ENCODE results near the gene MMP20.

- TF ChIP-seq TEAD4 (CRISPR knock-in tag; IDR thresholded peaks at IDR 0.05) (no peak), TCF7 (CRISPR knock-in tag; IDR thresholded peaks at IDR 0.05; ENCODE audit: low read depth) (no peak), SMAD3 (CRISPR knock-in tag; IDR thresholded peaks at IDR 0.05; ENCODE audit: borderline replicate concordance) (no peak), NR3C1 (CRISPR knock-in tag; conservative IDR thresholded peaks at IDR 0.05; ENCODE audit: low read depth) (no peak), MAX (CRISPR knock-in tag; IDR thresholded peaks at IDR 0.05) (no peak), ZNF396 (CRISPR knock-in tag; IDR thresholded peaks at IDR 0.05; ENCODE audit: borderline replicate concordance) (no peak), GRHL2 (CRISPR knock-in tag; IDR thresholded peaks at IDR 0.05; ENCODE audit: insufficient replicate concordance, severe bottlenecking) (no peak), USF1 (CRISPR knock-in tag; IDR thresholded peaks at IDR 0.05) (no peak), TP53 (CRISPR knock-in tag; IDR thresholded peaks at IDR 0.05) (no peak), AFF4 (CRISPR knock-in tag; IDR thresholded peaks at IDR 0.05; ENCODE audit: borderline replicate concordance) (no peak)
- TF ChIP-seq, protein P1, sequence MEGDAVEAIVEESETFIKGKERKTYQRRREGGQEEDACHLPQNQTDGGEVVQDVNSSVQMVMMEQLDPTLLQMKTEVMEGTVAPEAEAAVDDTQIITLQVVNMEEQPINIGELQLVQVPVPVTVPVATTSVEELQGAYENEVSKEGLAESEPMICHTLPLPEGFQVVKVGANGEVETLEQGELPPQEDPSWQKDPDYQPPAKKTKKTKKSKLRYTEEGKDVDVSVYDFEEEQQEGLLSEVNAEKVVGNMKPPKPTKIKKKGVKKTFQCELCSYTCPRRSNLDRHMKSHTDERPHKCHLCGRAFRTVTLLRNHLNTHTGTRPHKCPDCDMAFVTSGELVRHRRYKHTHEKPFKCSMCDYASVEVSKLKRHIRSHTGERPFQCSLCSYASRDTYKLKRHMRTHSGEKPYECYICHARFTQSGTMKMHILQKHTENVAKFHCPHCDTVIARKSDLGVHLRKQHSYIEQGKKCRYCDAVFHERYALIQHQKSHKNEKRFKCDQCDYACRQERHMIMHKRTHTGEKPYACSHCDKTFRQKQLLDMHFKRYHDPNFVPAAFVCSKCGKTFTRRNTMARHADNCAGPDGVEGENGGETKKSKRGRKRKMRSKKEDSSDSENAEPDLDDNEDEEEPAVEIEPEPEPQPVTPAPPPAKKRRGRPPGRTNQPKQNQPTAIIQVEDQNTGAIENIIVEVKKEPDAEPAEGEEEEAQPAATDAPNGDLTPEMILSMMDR (IDR thresholded peaks at IDR 0.05): no peak
- TF ChIP-seq, protein P2, sequence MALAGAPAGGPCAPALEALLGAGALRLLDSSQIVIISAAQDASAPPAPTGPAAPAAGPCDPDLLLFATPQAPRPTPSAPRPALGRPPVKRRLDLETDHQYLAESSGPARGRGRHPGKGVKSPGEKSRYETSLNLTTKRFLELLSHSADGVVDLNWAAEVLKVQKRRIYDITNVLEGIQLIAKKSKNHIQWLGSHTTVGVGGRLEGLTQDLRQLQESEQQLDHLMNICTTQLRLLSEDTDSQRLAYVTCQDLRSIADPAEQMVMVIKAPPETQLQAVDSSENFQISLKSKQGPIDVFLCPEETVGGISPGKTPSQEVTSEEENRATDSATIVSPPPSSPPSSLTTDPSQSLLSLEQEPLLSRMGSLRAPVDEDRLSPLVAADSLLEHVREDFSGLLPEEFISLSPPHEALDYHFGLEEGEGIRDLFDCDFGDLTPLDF (CRISPR knock-in tag; IDR thresholded peaks at IDR 0.05): no peak
- TF ChIP-seq, protein P3, sequence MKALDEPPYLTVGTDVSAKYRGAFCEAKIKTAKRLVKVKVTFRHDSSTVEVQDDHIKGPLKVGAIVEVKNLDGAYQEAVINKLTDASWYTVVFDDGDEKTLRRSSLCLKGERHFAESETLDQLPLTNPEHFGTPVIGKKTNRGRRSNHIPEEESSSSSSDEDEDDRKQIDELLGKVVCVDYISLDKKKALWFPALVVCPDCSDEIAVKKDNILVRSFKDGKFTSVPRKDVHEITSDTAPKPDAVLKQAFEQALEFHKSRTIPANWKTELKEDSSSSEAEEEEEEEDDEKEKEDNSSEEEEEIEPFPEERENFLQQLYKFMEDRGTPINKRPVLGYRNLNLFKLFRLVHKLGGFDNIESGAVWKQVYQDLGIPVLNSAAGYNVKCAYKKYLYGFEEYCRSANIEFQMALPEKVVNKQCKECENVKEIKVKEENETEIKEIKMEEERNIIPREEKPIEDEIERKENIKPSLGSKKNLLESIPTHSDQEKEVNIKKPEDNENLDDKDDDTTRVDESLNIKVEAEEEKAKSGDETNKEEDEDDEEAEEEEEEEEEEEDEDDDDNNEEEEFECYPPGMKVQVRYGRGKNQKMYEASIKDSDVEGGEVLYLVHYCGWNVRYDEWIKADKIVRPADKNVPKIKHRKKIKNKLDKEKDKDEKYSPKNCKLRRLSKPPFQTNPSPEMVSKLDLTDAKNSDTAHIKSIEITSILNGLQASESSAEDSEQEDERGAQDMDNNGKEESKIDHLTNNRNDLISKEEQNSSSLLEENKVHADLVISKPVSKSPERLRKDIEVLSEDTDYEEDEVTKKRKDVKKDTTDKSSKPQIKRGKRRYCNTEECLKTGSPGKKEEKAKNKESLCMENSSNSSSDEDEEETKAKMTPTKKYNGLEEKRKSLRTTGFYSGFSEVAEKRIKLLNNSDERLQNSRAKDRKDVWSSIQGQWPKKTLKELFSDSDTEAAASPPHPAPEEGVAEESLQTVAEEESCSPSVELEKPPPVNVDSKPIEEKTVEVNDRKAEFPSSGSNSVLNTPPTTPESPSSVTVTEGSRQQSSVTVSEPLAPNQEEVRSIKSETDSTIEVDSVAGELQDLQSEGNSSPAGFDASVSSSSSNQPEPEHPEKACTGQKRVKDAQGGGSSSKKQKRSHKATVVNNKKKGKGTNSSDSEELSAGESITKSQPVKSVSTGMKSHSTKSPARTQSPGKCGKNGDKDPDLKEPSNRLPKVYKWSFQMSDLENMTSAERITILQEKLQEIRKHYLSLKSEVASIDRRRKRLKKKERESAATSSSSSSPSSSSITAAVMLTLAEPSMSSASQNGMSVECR (CRISPR knock-in tag; IDR thresholded peaks at IDR 0.05; ENCODE audit: borderline replicate concordance): no peak
- TF ChIP-seq, protein P4, sequence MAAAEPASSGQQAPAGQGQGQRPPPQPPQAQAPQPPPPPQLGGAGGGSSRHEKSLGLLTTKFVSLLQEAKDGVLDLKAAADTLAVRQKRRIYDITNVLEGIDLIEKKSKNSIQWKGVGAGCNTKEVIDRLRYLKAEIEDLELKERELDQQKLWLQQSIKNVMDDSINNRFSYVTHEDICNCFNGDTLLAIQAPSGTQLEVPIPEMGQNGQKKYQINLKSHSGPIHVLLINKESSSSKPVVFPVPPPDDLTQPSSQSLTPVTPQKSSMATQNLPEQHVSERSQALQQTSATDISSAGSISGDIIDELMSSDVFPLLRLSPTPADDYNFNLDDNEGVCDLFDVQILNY (CRISPR knock-in tag; IDR thresholded peaks at IDR 0.05): no peak
These were observed 56.3 kb downstream of the MMP20 start for GRCh38 chr11:102568851-102569250.
